HG03457 (cell line): ENCODE data around the gene DHODH.
"Not testable (repeated sequence)": the region's sequence is repeated elsewhere in the genome, so short reads cannot be mapped to it uniquely, and the experiment has no call there.

Experiments used
- ATAC-seq: cut with Tn5 transposase; IDR thresholded peaks from one replicate; pipeline ENCODE4 v1.9.1; 2021; ENCODE audit warnings: moderate number of reproducible peaks; ENCODE audit not compliant: unreplicated experiment

DHODH gene

GRCh38 chr16:72008424-72009216 lies at the start of gene DHODH:
TSS of gene DHODH (plus strand) at chr16:72008744. CDS start at chr16:72008765, 21 bp downstream.
- peak; percentile 98 for ATAC-seq

GRCh38 chr16:71961066-71962039 lies 47.2 kb upstream of the DHODH start:
- no peak for ATAC-seq

GRCh38 chr16:71963125-71963875 lies 45.2 kb upstream of the DHODH start:
- no peak for ATAC-seq

GRCh38 chr16:71965223-71965622 lies 43.3 kb upstream of the DHODH start:
- no peak for ATAC-seq

- ATAC-seq: no peak
Measured at GRCh38 chr16:71966932-71967331, 41.6 kb upstream of the DHODH start.

GRCh38 chr16:71969353-71969752 lies 39.2 kb upstream of the DHODH start:
- ATAC-seq: no peak

- no peak for ATAC-seq
Measured at GRCh38 chr16:71971571-71971970, 37.0 kb upstream of the DHODH start.

GRCh38 chr16:71972356-71972755 lies 36.2 kb upstream of the DHODH start:
- no peak for ATAC-seq

GRCh38 chr16:71973001-71973400 lies 35.5 kb upstream of the DHODH start:
- no peak for ATAC-seq

GRCh38 chr16:71974068-71974818 lies 34.3 kb upstream of the DHODH start:
- ATAC-seq: no peak

- ATAC-seq: no peak
Measured at GRCh38 chr16:71985262-71985974, 23.1 kb upstream of the DHODH start.

GRCh38 chr16:71986131-71986530 lies 22.4 kb upstream of the DHODH start:
- no peak for ATAC-seq

GRCh38 chr16:71995038-71995437 lies 13.5 kb upstream of the DHODH start:
- ATAC-seq: no peak

GRCh38 chr16:71997578-71997977 lies 11.0 kb upstream of the DHODH start:
- ATAC-seq: not testable (repeated sequence)

GRCh38 chr16:72001180-72001874 lies 7.2 kb upstream of the DHODH start:
- no peak for ATAC-seq

GRCh38 chr16:72002619-72003018 lies 5.9 kb upstream of the DHODH start:
- ATAC-seq: no peak

- ATAC-seq: not testable (repeated sequence)
Measured at GRCh38 chr16:72008065-72008423, 500 bp upstream of the DHODH start.

- no peak for ATAC-seq
Measured at GRCh38 chr16:72009779-72010178, 1.2 kb downstream of the DHODH start.

GRCh38 chr16:72012607-72013006 lies 4.1 kb downstream of the DHODH start:
- no peak for ATAC-seq
